Kidney (tissue), 14 donors: ENCODE measurements around the gene FAM222A. TPM values are rescaled to one million over a fixed set of nuclear protein-coding genes. Genes with fewer than 3 reads are reported as not detected.
A peak's percentile ranks its signal among the peaks of the same experiment; 100 is the strongest.

ENCODE experiments used
- DNase-seq, 5 donors: peaks; one replicate each; pipeline ENCODE4 v3.0.0-alpha.2; 2013 to 2020
- FAIRE-seq: peaks from 2 replicates; lab custom pipeline; 2012; peaks lifted over from hg19 to GRCh38; lab: Jason Lieb, UNC
- H3K27ac ChIP-seq, 2 donors: one replicate each; pipeline ENCODE4 v1.7.0; 2013; ENCODE audit warnings: low read depth in 2 of 2, low read length in 2 of 2, inconsistent platforms in 1 of 2
- H3K27me3 ChIP-seq: one replicate; pipeline ENCODE4 v1.7.1; 2013; ENCODE audit warnings: low read length, inconsistent platforms; ENCODE audit not compliant: control insufficient read depth, insufficient read depth
- H3K36me3 ChIP-seq, 3 donors: one replicate each; pipeline versions ENCODE4 v1.7.0 to v1.7.1; 2013; ENCODE audit warnings: low read length in 3 of 3, control low read depth in 1 of 3, inconsistent platforms in 1 of 3; ENCODE audit not compliant: insufficient read depth in 3 of 3, control insufficient read depth in 2 of 3
- H3K4me1 ChIP-seq, 3 donors: one replicate each; pipeline versions ENCODE4 v1.7.0 to v1.7.1; 2013; ENCODE audit warnings: low read length in 3 of 3, inconsistent platforms in 1 of 3, low read depth in 1 of 3; ENCODE audit not compliant: control insufficient read depth in 2 of 3, insufficient read depth in 2 of 3
- H3K4me3 ChIP-seq, 3 donors: one replicate each; pipeline versions ENCODE4 v1.7.0 to v1.8.1; 2013; ENCODE audit warnings: low read length in 3 of 3, control low read depth in 1 of 3, inconsistent platforms in 1 of 3
- H3K9ac ChIP-seq, 3 donors: one replicate each; pipeline versions ENCODE4 v1.7.0 to v1.7.1; 2013; ENCODE audit warnings: low read length in 3 of 3, control low read depth in 1 of 3, inconsistent platforms in 1 of 3
- H3K9me3 ChIP-seq, 3 donors: one replicate each; pipeline versions ENCODE4 v1.7.0 to v1.7.1; 2013; ENCODE audit warnings: low read length in 3 of 3, control low read depth in 1 of 3, inconsistent platforms in 1 of 3; ENCODE audit not compliant: control insufficient read depth in 2 of 3, insufficient read depth in 1 of 3
- CTCF ChIP-seq: IDR thresholded peaks from 3 replicates; pipeline ENCODE4 v1.5.1; 2012; ENCODE audit warnings: mild to moderate bottlenecking, moderate library complexity, borderline replicate concordance; ENCODE audit not compliant: insufficient read depth; ENCODE audit errors: extremely low read depth
- intact Hi-C: fragments of 100-400 bp; cut with DNase I; formaldehyde crosslinking; loops from one replicate; pipeline ENCODE4 v1.11.1; 2022
- polyA plus RNA-seq: library from polyadenylated mRNA; stranded (reverse); fragments of 350-450 nt; fragmentation: Illumina TruSeq; extraction: RNeasy Lipid Tissue Mini Kit (QIAGEN cat#74804); gene quantifications from one replicate; pipeline ENCODE4 v1.2.3, GENCODE V29; 2014; ENCODE audit warnings: low read depth, low replicate concordance; ENCODE audit not compliant: insufficient read depth
- total RNA-seq: library from RNA; stranded (reverse); fragmentation: NEBNext Ultra II Directional; extraction: Animal tissue kit (Norgen Biotek cat#: 25700); gene quantifications from one replicate; pipeline ENCODE4 v1.2.1, GENCODE V29; 2021
- donor health status: control.
- donor health status: control.
- donor health status: control.
- donor health status: control.
- donor health status: control.
- donor health status: DM: yes; HTN: yes; CAD: no.
- donor health status: Normal renal cell carcinoma (clear cell type).

Gene FAM222A
- total and polyA plus RNA-seq, 2 donors from 2014 or later: 3.7 to 12.5 TPM

- Histone ChIP-seq H3K4me3 (no peak overlapping the region), H3K27ac (no peak overlapping the region), H3K36me3 (no peaks in the 10 kb centered on the region), H3K9me3 (no peaks in the 10 kb centered on the region), H3K27me3 (no peaks in the 10 kb centered on the region), H3K9ac (no peak overlapping the region), H3K4me1 (no peaks in the 10 kb centered on the region)
- TF ChIP-seq CTCF: no peak
- intact Hi-C loops: no loop called here
- DNase-seq: peak in 1 of 5 donors; percentile 4
- no peak for FAIRE-seq
These were observed 33.2 kb upstream of the FAM222A start for GRCh38 chr12:109680264-109681005.

DNA sequence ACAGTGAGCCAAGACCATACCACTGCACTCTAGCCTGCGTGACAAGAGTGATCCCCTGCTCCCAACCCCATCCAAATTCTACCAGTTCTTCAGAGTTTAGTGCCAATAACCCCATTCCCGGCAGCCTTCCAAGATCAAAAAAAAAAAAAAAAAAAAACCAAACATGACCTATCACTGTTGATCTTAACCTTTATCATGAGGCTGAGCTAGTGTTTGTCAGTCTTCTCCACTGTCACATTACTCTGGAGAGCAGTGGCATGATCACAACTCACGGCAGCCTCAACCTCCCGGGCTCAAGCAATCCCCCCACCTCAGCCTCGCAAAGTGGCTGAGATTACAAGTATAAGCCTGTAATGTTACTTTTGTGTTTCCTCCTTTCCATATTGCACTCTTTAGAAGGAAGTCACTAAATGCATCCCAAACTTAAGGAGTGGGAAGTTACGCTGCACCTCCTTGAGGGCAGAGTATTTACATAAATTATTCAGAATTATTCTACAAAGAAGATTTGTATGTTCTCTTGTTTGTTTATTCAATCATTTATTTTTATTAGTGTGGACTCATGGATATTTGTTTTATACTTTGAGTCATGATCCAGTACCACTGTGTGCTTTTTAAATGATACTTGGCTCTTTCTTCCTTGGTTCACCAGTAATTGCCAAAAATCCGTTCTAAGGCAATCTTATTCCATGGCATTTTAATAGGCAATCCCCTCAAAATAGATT is 31.5 kb upstream of the FAM222A start:
- Histone ChIP-seq H3K36me3 (no peaks in the 10 kb centered on the region), H3K9me3 (no peaks in the 10 kb centered on the region), H3K4me1 (no peaks in the 10 kb centered on the region), H3K4me3 (no peak overlapping the region), H3K27ac (no peak overlapping the region), H3K27me3 (no peaks in the 10 kb centered on the region), H3K9ac (no peak overlapping the region)
- no peak for TF ChIP-seq CTCF
- intact Hi-C loops: no loop called here
- FAIRE-seq: no peak
- peak in 1 of 5 donors; percentile 3 for DNase-seq

DNA sequence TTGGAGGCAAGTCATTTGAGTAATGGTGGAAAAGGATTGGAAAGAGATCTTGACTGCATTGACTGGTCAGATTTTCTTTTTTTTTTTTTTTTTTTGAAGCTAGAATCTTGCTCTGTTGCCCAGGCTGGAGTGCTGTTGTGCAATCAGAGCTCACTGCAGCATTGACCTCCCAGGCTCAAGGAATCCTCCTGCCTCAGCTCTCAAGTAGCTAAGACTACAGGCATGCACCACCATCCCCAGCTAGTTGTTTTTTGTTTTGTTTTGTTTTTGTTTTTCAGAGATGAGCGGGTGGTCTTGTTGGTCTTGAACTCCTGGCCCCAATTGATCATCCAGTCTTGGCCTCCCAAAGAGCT is 30.9 kb upstream of the FAM222A start:
- FAIRE-seq: no peak
- intact Hi-C loops: no loop called here
- Histone ChIP-seq H3K36me3 (no peaks in the 10 kb centered on the region), H3K27ac (no peak overlapping the region), H3K27me3 (no peaks in the 10 kb centered on the region), H3K9me3 (no peaks in the 10 kb centered on the region), H3K4me3 (no peak overlapping the region), H3K4me1 (no peaks in the 10 kb centered on the region), H3K9ac (no peak overlapping the region)
- DNase-seq: peak in 1 of 5 donors; percentile 5
- no peak for TF ChIP-seq CTCF
